H1 (cell line): ENCODE measurements around the gene USP26.

Experiments
- BCL11A ChIP-seq, 2 experiments: IDR thresholded peaks; one replicate each; pipeline ENCODE4 v1.6.1; 2011; ENCODE audit warnings: low read depth in 2 of 2, low read length in 2 of 2, mild to moderate bottlenecking in 2 of 2
- CTCF ChIP-seq, 3 experiments: IDR thresholded peaks; 1 replicate in 2 of 3; 2 replicates in 1 of 3; pipeline versions ENCODE4 v1.5.1 to v1.6.1; 2011; ENCODE audit warnings: low read length in 3 of 3, mild to moderate bottlenecking in 3 of 3, inconsistent platforms in 2 of 3, low read depth in 1 of 3, moderate library complexity in 1 of 3; ENCODE audit not compliant: insufficient read depth in 1 of 3; ENCODE audit errors: control extremely low read depth in 1 of 3
- EGR1 ChIP-seq: IDR thresholded peaks from 2 replicates; pipeline ENCODE4 v1.6.1; 2011; ENCODE audit warnings: low read depth, low read length, borderline replicate concordance
- JUND ChIP-seq: IDR thresholded peaks from 2 replicates; pipeline ENCODE4 v1.6.1; 2011; ENCODE audit warnings: mild to moderate bottlenecking, improper control_type of control experiment, low read length
- POLR2A ChIP-seq, 2 experiments: IDR thresholded peaks; 1 replicate in 1 of 2; 2 replicates in 1 of 2; pipeline ENCODE4 v1.6.1; 2011; ENCODE audit warnings: low read depth in 2 of 2, low read length in 2 of 2, mild to moderate bottlenecking in 2 of 2; ENCODE audit errors: control extremely low read depth in 1 of 2
- POLR2AphosphoS5 ChIP-seq: IDR thresholded peaks from 2 replicates; pipeline ENCODE4 v1.6.1; 2011; ENCODE audit warnings: low read depth, low read length
- SIN3A ChIP-seq, 2 experiments: IDR thresholded peaks in 1 of 2; conservative IDR thresholded peaks in 1 of 2; 2 replicates each; pipeline ENCODE4 v1.6.1; 2011 to 2012; ENCODE audit warnings: low read length in 2 of 2, improper control_type of control experiment in 1 of 2, low read depth in 1 of 2, mild to moderate bottlenecking in 1 of 2
- TEAD4 ChIP-seq: IDR thresholded peaks from 2 replicates; pipeline ENCODE4 v1.6.1; 2012; ENCODE audit warnings: low read depth, low read length, inconsistent platforms, mixed read lengths
- USF2 ChIP-seq: IDR thresholded peaks from 2 replicates; pipeline ENCODE4 v1.6.1; 2011; ENCODE audit warnings: low read length, improper control_type of control experiment
- YY1 ChIP-seq: IDR thresholded peaks from 2 replicates; pipeline ENCODE4 v1.6.1; 2011; ENCODE audit warnings: low read depth, mild to moderate bottlenecking, low read length

GRCh38 chrX:133046601-133047000, 50.3 kb downstream of the USP26 start:
- TF ChIP-seq POLR2AphosphoS5 (no peak), CTCF (IDR thresholded peaks at IDR 0.05; ENCODE audit: control extremely low read depth in 1 of 3, insufficient read depth in 1 of 3, low read depth in 1 of 3, low read length in 3 of 3) (no peak), SIN3A (conservative IDR thresholded peaks at IDR 0.05 in 1 of 2, IDR thresholded peaks at IDR 0.05 in 1 of 2; ENCODE audit: low read depth in 1 of 2, low read length in 2 of 2) (no peak), USF2 (no peak), YY1 (no peak), POLR2A (IDR thresholded peaks at IDR 0.05; ENCODE audit: control extremely low read depth in 1 of 2, low read depth in 2 of 2, low read length in 2 of 2) (no peak), TEAD4 (no peak), BCL11A (IDR thresholded peaks at IDR 0.05; ENCODE audit: low read depth in 2 of 2, low read length in 2 of 2) (no peak), JUND (no peak), EGR1 (no peak)
